ENCODE measurements around the gene ZNF26. TPM values are rescaled to one million over a fixed set of nuclear protein-coding genes. Genes with fewer than 3 reads are reported as not detected.
A peak's percentile ranks its signal among the peaks of the same experiment; 100 is the strongest.
"Not testable (repeated sequence)": the region's sequence is repeated elsewhere in the genome, so short reads cannot be mapped to it uniquely, and the experiment has no call there.

Gene ZNF26
- total RNA-seq, 8 experiments from 2014 or later = 8.7 to 19.4 (median 10.1) TPM

- ATAC-seq (replicated peaks in 6 of 8) = no peak
- WGBS, 10 experiments = 20 to 100% (median 86%) methylated on average over 1 to 2 of the region's 12 CpGs; no CpG with 5 or more reads in 5 of the 10 experiments
- H3K27ac ChIP-seq = no peak overlapping the region
- in situ Hi-C loops (cut with MboI; ENCODE audit: low pct_unique_long_range_greater_than_20kb in 2 of 9, low sequenced_read_pairs in 9 of 9, unreplicated experiment in 9 of 9) = no loop called here
- H3K4me1 ChIP-seq (replicated peaks in 1 of 2) = no peaks in the 10 kb centered on the region
- H3K4me3 ChIP-seq = no peak overlapping the region
Measured at GRCh38 chr12:132966676-132967415, 19.3 kb upstream of the ZNF26 start.

DNA sequence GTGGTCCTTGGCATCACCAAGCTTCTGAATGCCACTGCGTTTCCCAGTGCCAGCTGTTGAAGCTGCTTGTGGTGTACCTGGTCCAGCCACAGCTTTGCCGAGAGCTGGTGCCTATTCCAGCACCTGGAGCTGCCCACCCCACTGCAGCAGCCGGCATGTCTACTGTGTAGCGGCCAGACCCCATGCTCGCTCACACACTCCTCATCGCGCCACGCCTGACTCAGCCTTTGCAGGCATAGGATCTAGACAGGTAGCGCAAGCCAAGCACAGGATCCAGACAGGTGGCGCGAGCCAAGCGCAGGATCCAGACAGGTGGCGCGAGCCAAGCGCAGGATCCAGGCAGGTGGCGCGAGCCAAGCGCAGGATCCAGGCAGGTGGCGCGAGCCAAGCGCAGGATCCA lies 18.4 kb upstream of the ZNF26 start:
- Histone ChIP-seq H3K27ac (no peak overlapping the region), H3K4me3 (no peak overlapping the region), H3K4me1 (replicated peaks in 1 of 2) (no peaks in the 10 kb centered on the region)
- no peak for ATAC-seq (replicated peaks in 6 of 8)
- in situ Hi-C loops (cut with MboI; ENCODE audit: low pct_unique_long_range_greater_than_20kb in 2 of 9, low sequenced_read_pairs in 9 of 9, unreplicated experiment in 9 of 9) = no loop called here
- WGBS, 10 experiments = 86% methylated on average over 10 of the region's 21 CpGs; no CpG with 5 or more reads in 9 of the 10 experiments

- Histone ChIP-seq H3K4me1 (replicated peaks in 1 of 2) (no peaks in the 10 kb centered on the region), H3K4me3 (no peak overlapping the region), H3K27ac (no peak overlapping the region)
- WGBS, 10 experiments = 0 to 33% (median 17%) methylated on average over 1 of the region's 1 CpG; no CpG with 5 or more reads in 2 of the 10 experiments
- no peak for ATAC-seq (replicated peaks in 6 of 8)
- in situ Hi-C loops (cut with MboI; ENCODE audit: low pct_unique_long_range_greater_than_20kb in 2 of 9, low sequenced_read_pairs in 9 of 9, unreplicated experiment in 9 of 9) = no loop called here
Measured at GRCh38 chr12:132972374-132972773, 13.8 kb upstream of the ZNF26 start.

DNA sequence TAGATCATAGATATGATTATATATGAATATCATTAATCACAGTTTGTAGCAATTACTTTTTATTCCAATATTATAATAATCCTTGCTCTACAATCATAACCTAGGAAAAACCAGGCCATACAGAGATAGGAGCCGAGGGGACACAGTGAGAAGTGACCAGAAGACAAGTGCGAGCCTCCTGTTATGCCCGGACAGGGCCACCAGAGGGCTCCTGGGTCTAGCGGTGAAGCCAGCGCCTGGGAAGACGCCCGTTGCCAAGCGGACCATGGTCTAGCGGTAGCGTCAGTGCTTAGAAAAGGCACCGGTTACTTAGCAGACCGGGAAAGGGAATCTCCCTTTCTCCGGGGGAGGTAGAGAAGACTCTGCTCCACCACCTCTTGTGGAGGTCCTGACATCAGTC lies 9.3 kb upstream of the ZNF26 start:
- in situ Hi-C loops (cut with MboI; ENCODE audit: low pct_unique_long_range_greater_than_20kb in 2 of 9, low sequenced_read_pairs in 9 of 9, unreplicated experiment in 9 of 9); H3K4me3 ChIP-seq; H3K4me1 ChIP-seq (replicated peaks in 1 of 2); H3K27ac ChIP-seq; ATAC-seq (replicated peaks in 6 of 8): not testable (repeated sequence)
- 0 to 100% (median 68%) methylated on average over 2 to 8 of the region's 13 CpGs; no CpG with 5 or more reads in 6 of the 10 experiments for WGBS, 10 experiments

GRCh38 chr12:132986885-132987225 lies 688 bp downstream of the ZNF26 start:
- in situ Hi-C loops (cut with MboI; ENCODE audit: low pct_unique_long_range_greater_than_20kb in 2 of 9, low sequenced_read_pairs in 9 of 9, unreplicated experiment in 9 of 9) = no loop called here
- peak in 3 of 8 experiments; percentile 7 to 34 (median 24) for ATAC-seq (replicated peaks in 6 of 8)
- peaks cover 6% of the 10 kb centered on the region in 2 donors for H3K4me1 ChIP-seq (replicated peaks in 1 of 2)
- 0 to 40% (median 14%) methylated on average over 1 to 5 of the region's 11 CpGs; no CpG with 5 or more reads in 2 of the 10 experiments for WGBS, 10 experiments
- peak overlapping the region; percentile 71 to 85 for H3K27ac ChIP-seq
- peak overlapping the region; percentile 66 to 99 (median 79) for H3K4me3 ChIP-seq

GRCh38 chr12:132998741-132999140 lies 12.6 kb downstream of the ZNF26 start:
- H3K4me3 ChIP-seq = no peak overlapping the region
- 33 to 80% methylated on average over 1 of the region's 1 CpG; no CpG with 5 or more reads in 8 of the 10 experiments for WGBS, 10 experiments
- in situ Hi-C loops (cut with MboI; ENCODE audit: low pct_unique_long_range_greater_than_20kb in 2 of 9, low sequenced_read_pairs in 9 of 9, unreplicated experiment in 9 of 9) = no loop called here
- H3K27ac ChIP-seq = no peak overlapping the region
- ATAC-seq (replicated peaks in 6 of 8) = no peak
- H3K4me1 ChIP-seq (replicated peaks in 1 of 2) = no peaks in the 10 kb centered on the region

- Histone ChIP-seq H3K4me3 (no peak overlapping the region), H3K4me1 (replicated peaks in 1 of 2) (no peaks in the 10 kb centered on the region), H3K27ac (no peak overlapping the region)
- WGBS, 10 experiments = 83 to 100% (median 96%) methylated on average over 1 to 5 of the region's 6 CpGs; no CpG with 5 or more reads in 1 of the 10 experiments
- no peak for ATAC-seq (replicated peaks in 6 of 8)
- in situ Hi-C loops (cut with MboI; ENCODE audit: low pct_unique_long_range_greater_than_20kb in 2 of 9, low sequenced_read_pairs in 9 of 9, unreplicated experiment in 9 of 9) = no loop called here
Measured at GRCh38 chr12:133010657-133011297, 24.6 kb downstream of the ZNF26 start.

- H3K4me3 ChIP-seq = no peak overlapping the region
- no peak for ATAC-seq (replicated peaks in 6 of 8)
- in situ Hi-C loops (cut with MboI; ENCODE audit: low pct_unique_long_range_greater_than_20kb in 2 of 9, low sequenced_read_pairs in 9 of 9, unreplicated experiment in 9 of 9) = no loop called here
- H3K27ac ChIP-seq = no peak overlapping the region
- H3K4me1 ChIP-seq (replicated peaks in 1 of 2) = no peaks in the 10 kb centered on the region
- 80 to 100% (median 96%) methylated on average over 2 of the region's 2 CpGs; no CpG with 5 or more reads in 6 of the 10 experiments for WGBS, 10 experiments
Measured at GRCh38 chr12:133023566-133023965, 37.4 kb downstream of the ZNF26 start.

DNA sequence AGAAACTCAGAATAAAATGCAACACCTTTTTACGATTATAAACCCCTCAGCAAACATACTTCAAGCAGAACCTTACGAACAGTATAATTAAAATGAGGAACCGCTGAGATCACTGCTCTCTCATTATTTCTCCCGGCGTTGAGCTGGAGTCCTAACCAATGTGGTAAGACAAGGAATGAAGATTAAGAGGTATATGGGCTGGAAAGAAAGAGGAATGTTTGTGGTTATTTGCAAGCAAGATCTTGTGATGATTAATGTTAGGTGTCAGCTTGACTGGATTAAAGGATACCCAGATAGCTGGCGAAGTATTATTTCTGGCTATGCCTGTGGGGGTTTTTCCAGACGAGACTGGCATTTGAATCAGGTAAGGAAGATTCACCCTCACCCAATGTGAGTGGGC lies 40.8 kb downstream of the ZNF26 start:
- no peak overlapping the region for H3K27ac ChIP-seq
- H3K4me1 ChIP-seq (replicated peaks in 1 of 2) = no peaks in the 10 kb centered on the region
- in situ Hi-C loops (cut with MboI; ENCODE audit: low pct_unique_long_range_greater_than_20kb in 2 of 9, low sequenced_read_pairs in 9 of 9, unreplicated experiment in 9 of 9) = no loop called here
- WGBS, 10 experiments = 65 to 93% (median 80%) methylated on average over 1 to 7 of the region's 7 CpGs
- ATAC-seq (replicated peaks in 6 of 8) = no peak
- H3K4me3 ChIP-seq = no peak overlapping the region

- in situ Hi-C loops (cut with MboI; ENCODE audit: low pct_unique_long_range_greater_than_20kb in 2 of 9, low sequenced_read_pairs in 9 of 9, unreplicated experiment in 9 of 9) = no loop called here
- peaks cover 0 to 3% of the 10 kb centered on the region in 2 donors for H3K4me1 ChIP-seq (replicated peaks in 1 of 2)
- 0 to 7% (median 0%) methylated on average over 1 to 15 of the region's 103 CpGs; no CpG with 5 or more reads in 2 of the 10 experiments for WGBS, 10 experiments
Measured at GRCh38 chr12:133037207-133038005, 51.2 kb downstream of the ZNF26 start, which contains the start of gene ZNF84. Gene ZNF84 (plus strand): TSS chr12:133037509. CDS start chr12:133041468, 3,959 bp downstream.

GRCh38 chr12:133038118-133038709 lies 52.0 kb downstream of the ZNF26 start:
- peaks cover 0 to 3% of the 10 kb centered on the region in 2 donors for H3K4me1 ChIP-seq (replicated peaks in 1 of 2)
- H3K4me3 ChIP-seq = peak overlapping the region; percentile 38 to 80 (median 61)
- ATAC-seq (replicated peaks in 6 of 8) = no peak
- in situ Hi-C loops (cut with MboI; ENCODE audit: low pct_unique_long_range_greater_than_20kb in 2 of 9, low sequenced_read_pairs in 9 of 9, unreplicated experiment in 9 of 9) = no loop called here
- peak overlapping the region; percentile 88 to 97 for H3K27ac ChIP-seq
- 17 to 63% (median 59%) methylated on average over 1 to 4 of the region's 4 CpGs for WGBS, 10 experiments

More at GRCh38 chr12:133037207-133038005, 51.2 kb downstream of the ZNF26 start, which contains the start of gene ZNF84:
- Histone ChIP-seq H3K27ac (peak within 1 kb of the TSS; percentile 88 to 97), H3K4me3 (peak within 1 kb of the TSS; percentile 38 to 80 (median 61))
- peak; percentile 94 to 99 (median 98) for ATAC-seq (replicated peaks in 6 of 8)

DNA sequence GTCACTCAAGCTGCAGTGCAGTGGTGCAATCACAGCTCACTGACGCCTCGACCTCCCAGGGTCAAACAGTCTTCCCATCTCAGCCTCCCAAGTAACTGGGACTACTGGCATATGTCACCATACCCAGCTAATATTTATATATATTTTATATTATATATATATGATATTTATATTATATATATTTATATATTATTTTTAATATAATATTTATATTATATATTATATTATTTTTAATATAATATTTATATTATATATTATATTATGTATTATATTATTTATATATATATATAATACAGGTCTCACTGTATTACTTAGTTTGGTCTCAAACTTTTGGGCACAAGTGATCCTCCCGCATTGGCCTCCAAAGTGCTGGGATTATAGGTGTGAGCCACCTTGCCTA lies 60.5 kb downstream of the ZNF26 start:
- WGBS, 10 experiments = 100% methylated on average over 1 to 3 of the region's 3 CpGs; no CpG with 5 or more reads in 2 of the 10 experiments
- no peak for ATAC-seq (replicated peaks in 6 of 8)
- in situ Hi-C loops (cut with MboI; ENCODE audit: low pct_unique_long_range_greater_than_20kb in 2 of 9, low sequenced_read_pairs in 9 of 9, unreplicated experiment in 9 of 9) = no loop called here

More for the DNA sequence above, 60.5 kb downstream of the ZNF26 start:
- Histone ChIP-seq H3K27ac (no peak overlapping the region), H3K4me1 (replicated peaks in 1 of 2) (no peaks in the 10 kb centered on the region), H3K4me3 (no peak overlapping the region)
